GM12878 (cell line): ENCODE measurements around the gene MGAT4B. TPM values are rescaled to one million over a fixed set of nuclear protein-coding genes. Genes with fewer than 3 reads are reported as not detected.

ENCODE experiments used
- ASH2L ChIP-seq: fragments of 300-600, 200-600 bp; sonication (generic); IDR thresholded peaks from 2 replicates; pipeline ENCODE4 v1.6.1; 2017; ENCODE audit warnings: low read depth, mild to moderate bottlenecking, borderline replicate concordance
- ATF2 ChIP-seq: IDR thresholded peaks from 2 replicates; pipeline ENCODE4 v1.6.1; 2012; ENCODE audit warnings: low read length, inconsistent platforms
- CREB1 ChIP-seq: IDR thresholded peaks from 2 replicates; pipeline ENCODE4 v1.6.1; 2012; ENCODE audit warnings: low read depth, mild to moderate bottlenecking, inconsistent platforms
- HDAC6 ChIP-seq: fragments of 200-600 bp; sonication (generic); IDR thresholded peaks from one replicate; pipeline ENCODE4 v1.8.0; 2017; ENCODE audit warnings: antibody characterized with exemption; ENCODE audit not compliant: unreplicated experiment
- NRF1 ChIP-seq: conservative IDR thresholded peaks from 2 replicates; pipeline ENCODE4 v1.6.1; 2011; ENCODE audit warnings: mild to moderate bottlenecking, low read depth, low read length, improper control_type of control experiment
- POU2F2 ChIP-seq: IDR thresholded peaks from 3 replicates; pipeline ENCODE4 v1.6.1; 2011; ENCODE audit warnings: low read depth, mild to moderate bottlenecking, low read length, borderline replicate concordance
- SRF ChIP-seq, 2 experiments: IDR thresholded peaks; 2 replicates each; pipeline ENCODE4 v1.6.1; 2011; ENCODE audit warnings: low read depth in 2 of 2, low read length in 2 of 2, mild to moderate bottlenecking in 1 of 2, moderate library complexity in 1 of 2
- ZNF217 ChIP-seq: fragments of 450-650 bp; IDR thresholded peaks from 2 replicates; pipeline ENCODE4 v1.6.1; 2017; ENCODE audit warnings: antibody characterized with exemption, mild to moderate bottlenecking
- ZNF687 ChIP-seq: fragments of 450-650 bp; IDR thresholded peaks from 2 replicates; pipeline ENCODE4 v1.6.1; 2017; ENCODE audit warnings: mild to moderate bottlenecking, moderate library complexity
- ZZZ3 ChIP-seq: IDR thresholded peaks from 2 replicates; pipeline ENCODE4 v1.6.1; 2011; ENCODE audit warnings: low read depth; ENCODE audit not compliant: control insufficient read depth, insufficient read length
- polyA plus RNA-seq, 11 experiments: library from polyadenylated mRNA; depleted of rRNA in 4 of 11; unstranded in 6 of 11; stranded (reverse) in 5 of 11; fragments of >200 nt; fragmentation: Nextera tagmentation in 4 of 11; fragmentation: Illumina TruSeq in 1 of 11; extraction: Ambion mirVana in 4 of 11; extraction: Trizol in 1 of 11; gene quantifications; 1 replicate in 1 of 11; 2 replicates in 10 of 11; pipeline versions ENCODE4 v1.2.1 to v1.2.3, GENCODE V29; 2011 to 2016; ENCODE audit warnings: inconsistent platforms in 2 of 11, missing spikeins in 2 of 11, low read depth in 1 of 11
- total RNA-seq, 4 experiments: library from RNA; depleted of rRNA in 3 of 4; stranded (reverse); fragments of >200 nt in 3 of 4; fragmentation: Illumina TruSeq in 1 of 4; extraction: Trizol in 1 of 4; gene quantifications; 2 replicates each; pipeline versions ENCODE4 v1.2.1 to v1.2.3, GENCODE V29; 2013 to 2021
- TF ChIP-seq, protein P1 (sequence below): IDR thresholded peaks from 2 replicates; pipeline ENCODE4 v1.6.1; 2011; ENCODE audit warnings: borderline replicate concordance, low read depth, mild to moderate bottlenecking, moderate library complexity, mixed read lengths, low read length; ENCODE audit not compliant: insufficient read depth; ENCODE audit errors: extremely low read length
- TF ChIP-seq, protein P2 (sequence below): fragments of 450-650 bp; IDR thresholded peaks from 2 replicates; pipeline ENCODE4 v1.6.1; 2017; ENCODE audit warnings: borderline replicate concordance
- TF ChIP-seq, protein P3 (sequence below): IDR thresholded peaks from 2 replicates; pipeline ENCODE4 v1.6.1; 2012; ENCODE audit warnings: low read depth, low read length, improper control_type of control experiment
- TF ChIP-seq, protein P4 (sequence below): fragments of 450-650 bp; IDR thresholded peaks from 2 replicates; pipeline ENCODE4 v1.6.1; 2017; ENCODE audit warnings: mild to moderate bottlenecking, moderate library complexity

MGAT4B gene
- total and polyA plus RNA-seq, 10 of the 15 experiments (the other 5 are each of a cell fraction or from before 2014, with no cell fraction given): 0.60 to 82.5 (median 34.4) TPM; not detected in 1

GRCh38 chr5:179759581-179760551 is 46.8 kb downstream of the MGAT4B start (continued):
- no peak for TF ChIP-seq ATF2
- TF ChIP-seq, protein P1, sequence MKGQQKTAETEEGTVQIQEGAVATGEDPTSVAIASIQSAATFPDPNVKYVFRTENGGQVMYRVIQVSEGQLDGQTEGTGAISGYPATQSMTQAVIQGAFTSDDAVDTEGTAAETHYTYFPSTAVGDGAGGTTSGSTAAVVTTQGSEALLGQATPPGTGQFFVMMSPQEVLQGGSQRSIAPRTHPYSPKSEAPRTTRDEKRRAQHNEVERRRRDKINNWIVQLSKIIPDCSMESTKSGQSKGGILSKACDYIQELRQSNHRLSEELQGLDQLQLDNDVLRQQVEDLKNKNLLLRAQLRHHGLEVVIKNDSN: no peak
- no peak for TF ChIP-seq ASH2L
- TF ChIP-seq, protein P2, sequence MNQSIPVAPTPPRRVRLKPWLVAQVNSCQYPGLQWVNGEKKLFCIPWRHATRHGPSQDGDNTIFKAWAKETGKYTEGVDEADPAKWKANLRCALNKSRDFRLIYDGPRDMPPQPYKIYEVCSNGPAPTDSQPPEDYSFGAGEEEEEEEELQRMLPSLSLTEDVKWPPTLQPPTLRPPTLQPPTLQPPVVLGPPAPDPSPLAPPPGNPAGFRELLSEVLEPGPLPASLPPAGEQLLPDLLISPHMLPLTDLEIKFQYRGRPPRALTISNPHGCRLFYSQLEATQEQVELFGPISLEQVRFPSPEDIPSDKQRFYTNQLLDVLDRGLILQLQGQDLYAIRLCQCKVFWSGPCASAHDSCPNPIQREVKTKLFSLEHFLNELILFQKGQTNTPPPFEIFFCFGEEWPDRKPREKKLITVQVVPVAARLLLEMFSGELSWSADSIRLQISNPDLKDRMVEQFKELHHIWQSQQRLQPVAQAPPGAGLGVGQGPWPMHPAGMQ: no peak
- TF ChIP-seq, protein P3, sequence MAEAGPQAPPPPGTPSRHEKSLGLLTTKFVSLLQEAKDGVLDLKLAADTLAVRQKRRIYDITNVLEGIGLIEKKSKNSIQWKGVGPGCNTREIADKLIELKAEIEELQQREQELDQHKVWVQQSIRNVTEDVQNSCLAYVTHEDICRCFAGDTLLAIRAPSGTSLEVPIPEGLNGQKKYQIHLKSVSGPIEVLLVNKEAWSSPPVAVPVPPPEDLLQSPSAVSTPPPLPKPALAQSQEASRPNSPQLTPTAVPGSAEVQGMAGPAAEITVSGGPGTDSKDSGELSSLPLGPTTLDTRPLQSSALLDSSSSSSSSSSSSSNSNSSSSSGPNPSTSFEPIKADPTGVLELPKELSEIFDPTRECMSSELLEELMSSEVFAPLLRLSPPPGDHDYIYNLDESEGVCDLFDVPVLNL: no peak
- TF ChIP-seq ZNF687: no peak
- no peak for TF ChIP-seq CREB1
- no peak for TF ChIP-seq SRF (IDR thresholded peaks at IDR 0.05; ENCODE audit: low read depth in 2 of 2, low read length in 2 of 2)
- TF ChIP-seq NRF1: no peak
- no peak for TF ChIP-seq POU2F2
- TF ChIP-seq, protein P4, sequence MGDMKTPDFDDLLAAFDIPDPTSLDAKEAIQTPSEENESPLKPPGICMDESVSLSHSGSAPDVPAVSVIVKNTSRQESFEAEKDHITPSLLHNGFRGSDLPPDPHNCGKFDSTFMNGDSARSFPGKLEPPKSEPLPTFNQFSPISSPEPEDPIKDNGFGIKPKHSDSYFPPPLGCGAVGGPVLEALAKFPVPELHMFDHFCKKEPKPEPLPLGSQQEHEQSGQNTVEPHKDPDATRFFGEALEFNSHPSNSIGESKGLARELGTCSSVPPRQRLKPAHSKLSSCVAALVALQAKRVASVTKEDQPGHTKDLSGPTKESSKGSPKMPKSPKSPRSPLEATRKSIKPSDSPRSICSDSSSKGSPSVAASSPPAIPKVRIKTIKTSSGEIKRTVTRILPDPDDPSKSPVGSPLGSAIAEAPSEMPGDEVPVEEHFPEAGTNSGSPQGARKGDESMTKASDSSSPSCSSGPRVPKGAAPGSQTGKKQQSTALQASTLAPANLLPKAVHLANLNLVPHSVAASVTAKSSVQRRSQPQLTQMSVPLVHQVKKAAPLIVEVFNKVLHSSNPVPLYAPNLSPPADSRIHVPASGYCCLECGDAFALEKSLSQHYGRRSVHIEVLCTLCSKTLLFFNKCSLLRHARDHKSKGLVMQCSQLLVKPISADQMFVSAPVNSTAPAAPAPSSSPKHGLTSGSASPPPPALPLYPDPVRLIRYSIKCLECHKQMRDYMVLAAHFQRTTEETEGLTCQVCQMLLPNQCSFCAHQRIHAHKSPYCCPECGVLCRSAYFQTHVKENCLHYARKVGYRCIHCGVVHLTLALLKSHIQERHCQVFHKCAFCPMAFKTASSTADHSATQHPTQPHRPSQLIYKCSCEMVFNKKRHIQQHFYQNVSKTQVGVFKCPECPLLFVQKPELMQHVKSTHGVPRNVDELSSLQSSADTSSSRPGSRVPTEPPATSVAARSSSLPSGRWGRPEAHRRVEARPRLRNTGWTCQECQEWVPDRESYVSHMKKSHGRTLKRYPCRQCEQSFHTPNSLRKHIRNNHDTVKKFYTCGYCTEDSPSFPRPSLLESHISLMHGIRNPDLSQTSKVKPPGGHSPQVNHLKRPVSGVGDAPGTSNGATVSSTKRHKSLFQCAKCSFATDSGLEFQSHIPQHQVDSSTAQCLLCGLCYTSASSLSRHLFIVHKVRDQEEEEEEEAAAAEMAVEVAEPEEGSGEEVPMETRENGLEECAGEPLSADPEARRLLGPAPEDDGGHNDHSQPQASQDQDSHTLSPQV: no peak
- no peak for TF ChIP-seq ZZZ3
- TF ChIP-seq ZNF217: no peak
- no peak for TF ChIP-seq HDAC6
